Gastrocnemius medialis (tissue), 4 donors: ENCODE measurements around the gene HM13.

Source experiments
- CTCF ChIP-seq, 5 experiments: fragments of 450-650 bp in 3 of 5; fragments of 200-600 bp in 2 of 5; sonication (generic) in 2 of 5; IDR thresholded peaks in 4 of 5; conservative IDR thresholded peaks in 1 of 5; 1 replicate in 4 of 5; 2 replicates in 1 of 5; pipeline ENCODE4 v1.5.1; 2016 to 2019; ENCODE audit warnings: antibody characterized with exemption in 5 of 5, mild to moderate bottlenecking in 3 of 5, moderate library complexity in 3 of 5
- POLR2A ChIP-seq, 2 donors: fragments of 450-650 bp; IDR thresholded peaks; one replicate each; pipeline ENCODE4 v1.6.1; 2017; ENCODE audit warnings: antibody characterized with exemption in 2 of 2, mild to moderate bottlenecking in 2 of 2, moderate library complexity in 2 of 2

DNA sequence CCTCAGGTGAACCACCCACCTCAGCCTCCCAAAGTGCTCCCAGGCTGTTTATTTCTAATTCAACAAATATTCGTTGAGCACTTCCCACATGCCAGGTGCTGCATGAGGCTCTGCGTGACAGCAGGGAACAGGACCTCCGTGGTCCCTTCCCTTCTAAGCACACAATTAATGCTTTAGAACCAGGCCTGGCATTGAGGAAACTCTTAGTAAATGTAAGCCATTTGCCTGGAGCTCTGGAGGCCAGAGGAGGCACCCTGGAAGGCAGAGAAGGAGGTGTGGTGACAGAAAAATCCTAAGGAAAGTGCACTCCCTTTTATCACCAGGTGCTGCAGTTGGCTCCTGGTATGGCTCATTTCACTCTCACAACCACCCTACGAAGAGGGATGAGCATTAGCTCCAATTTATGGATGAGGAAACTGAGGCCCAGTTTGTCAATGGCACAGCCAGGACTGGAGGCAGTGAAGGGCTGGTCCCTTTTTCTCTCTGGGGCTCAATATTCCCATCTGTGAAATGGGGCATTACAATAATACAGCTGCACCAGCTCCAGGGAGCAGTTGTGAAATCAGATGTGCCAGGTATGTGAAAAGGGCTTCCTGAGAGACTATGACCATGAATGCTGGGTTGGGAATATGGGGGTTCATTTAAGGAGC lies 82.7 kb downstream of the HM13 start:
- TF ChIP-seq CTCF (IDR thresholded peaks at IDR 0.05 in 4 of 5, conservative IDR thresholded peaks at IDR 0.05 in 1 of 5) (no peak), POLR2A (IDR thresholded peaks at IDR 0.05) (no peak)
